K562 (cell line): ENCODE results near the gene DNAH9. TPM values are rescaled to one million over a fixed set of nuclear protein-coding genes. Genes with fewer than 3 reads are reported as not detected.

Experiments
- BCOR ChIP-seq: fragments of 450-650 bp; IDR thresholded peaks from 2 replicates; pipeline ENCODE4 v1.6.1; 2016
- CSDE1 ChIP-seq, 2 experiments: fragments of 450-650 bp; IDR thresholded peaks; 2 replicates each; pipeline ENCODE4 v1.6.1; 2016; ENCODE audit warnings: mild to moderate bottlenecking in 1 of 2
- DIDO1 ChIP-seq: fragments of 450-650 bp; IDR thresholded peaks from 2 replicates; pipeline ENCODE4 v1.6.1; 2016; ENCODE audit warnings: low read depth, missing biosample characterization, missing genetic modification characterization
- FOXJ3 ChIP-seq: sonication (generic); formaldehyde crosslinking; IDR thresholded peaks from 2 replicates; pipeline ENCODE4 v1.4.0; 2020; ENCODE audit warnings: mild to moderate bottlenecking, missing genetic modification reagents
- MBD2 ChIP-seq: sonication (generic); IDR thresholded peaks from 2 replicates; pipeline ENCODE4 v1.6.1; 2016; ENCODE audit warnings: low read depth, borderline replicate concordance
- MNT ChIP-seq, 2 experiments: fragments of 450-650 bp; conservative IDR thresholded peaks; 2 replicates each; pipeline ENCODE4 v1.6.1; 2017; ENCODE audit warnings: mild to moderate bottlenecking in 2 of 2, moderate library complexity in 2 of 2
- NFATC3 ChIP-seq: fragments of 450-650 bp; IDR thresholded peaks from 2 replicates; pipeline ENCODE4 v1.6.1; 2017; ENCODE audit warnings: mild to moderate bottlenecking
- THRA ChIP-seq: fragments of 450-650 bp; IDR thresholded peaks from 2 replicates; pipeline ENCODE4 v1.6.1; 2017; ENCODE audit warnings: mild to moderate bottlenecking, moderate library complexity
- ZNF699 ChIP-seq: fragments of 250-450 bp; sonication (Bioruptor Pico); IDR thresholded peaks from 2 replicates; pipeline ENCODE4 v1.8.0; 2021; ENCODE audit warnings: mild to moderate bottlenecking, moderate library complexity; ENCODE audit not compliant: insufficient replicate concordance
- polyA plus RNA-seq, 8 experiments: library from polyadenylated mRNA; depleted of rRNA in 4 of 8; stranded (reverse) in 5 of 8; unstranded in 3 of 8; fragments of >200 nt; fragmentation: Nextera tagmentation in 2 of 8; fragmentation: Illumina TruSeq in 1 of 8; extraction: Ambion mirVana in 2 of 8; extraction: Trizol in 1 of 8; gene quantifications; 2 replicates each; pipeline versions ENCODE4 v1.2.1 to v1.2.3, GENCODE V29; 2011 to 2014; ENCODE audit warnings: inconsistent platforms in 1 of 8, missing spikeins in 1 of 8
- total RNA-seq, 7 experiments: library from RNA; depleted of rRNA in 6 of 7; stranded (reverse); fragments of >200 nt in 6 of 7; fragmentation: Illumina TruSeq in 2 of 7; extraction: Trizol in 2 of 7; gene quantifications; 2 replicates each; pipeline versions ENCODE4 v1.2.1 to v1.2.3, GENCODE V29; 2011 to 2021; ENCODE audit warnings: low replicate concordance in 1 of 7

The DNAH9 gene
- total and polyA plus RNA-seq, 9 of the 15 experiments (the other 6 are each of a cell fraction or from before 2014, with no cell fraction given): not detected

GRCh38 chr17:11582217-11582616 is 16.1 kb upstream of the DNAH9 start (continued):
- TF ChIP-seq MNT (conservative IDR thresholded peaks at IDR 0.05) (no peak), DIDO1 (tag) (no peak), ZNF699 (CRISPR knock-in tag) (no peak), MBD2 (no peak), FOXJ3 (CRISPR knock-in tag) (no peak), NFATC3 (no peak), BCOR (no peak), CSDE1 (IDR thresholded peaks at IDR 0.05) (no peak), THRA (no peak)
